ENCODE measurements around the gene KIF26B. TPM values are rescaled to one million over a fixed set of nuclear protein-coding genes. Genes with fewer than 3 reads are reported as not detected.

Gene KIF26B
- polyA plus RNA-seq, 1 donor (not counting 4 experiments of a cell fraction or from before 2014, with no cell fraction given): 0.58 TPM

- H3K4me3 ChIP-seq (ENCODE audit: control insufficient read depth in 2 of 3, extremely low read depth in 1 of 3, insufficient read depth in 2 of 3, low read depth in 1 of 3, low read length in 3 of 3): no peak overlapping the region
- no peaks in the 10 kb centered on the region for H3K79me2 ChIP-seq (ENCODE audit: control insufficient read depth, insufficient read depth, low read length)
- no peaks in the 10 kb centered on the region for H3K36me3 ChIP-seq (ENCODE audit: control insufficient read depth in 2 of 2, extremely low read depth in 1 of 2, insufficient read depth in 2 of 2, low read length in 2 of 2)
- H3K9me3 ChIP-seq (ENCODE audit: control insufficient read depth, low read depth, low read length): no peaks in the 10 kb centered on the region
- no peak overlapping the region for H3K4me2 ChIP-seq (ENCODE audit: control insufficient read depth, extremely low read depth, insufficient read depth, low read depth, low read length)
- no peak overlapping the region for H3K27ac ChIP-seq (ENCODE audit: control insufficient read depth, insufficient read depth, low read length)
- no peaks in the 10 kb centered on the region for H3K9me1 ChIP-seq (ENCODE audit: control insufficient read depth, extremely low read depth, insufficient read depth, low read length)
- no peaks in the 10 kb centered on the region for H4K20me1 ChIP-seq (ENCODE audit: control insufficient read depth, extremely low read depth, insufficient read depth, low read length)
- no peak overlapping the region for H2AFZ ChIP-seq (ENCODE audit: control insufficient read depth, low read length)
- H3K4me1 ChIP-seq (ENCODE audit: control insufficient read depth, extremely low read depth, insufficient read depth, low read length): no peaks in the 10 kb centered on the region
- FAIRE-seq: no peak
- H3K9ac ChIP-seq (ENCODE audit: control insufficient read depth, extremely low read depth, insufficient read depth, low read length): no peak overlapping the region
- dilution Hi-C loops (cut with MboI; ENCODE audit: extremely low pct_ligation_motif_present, low sequenced_read_pairs): no loop called here
- DNase-seq (ENCODE audit: low read depth, low spot score): no peak
- H3K27me3 ChIP-seq (ENCODE audit: control insufficient read depth, extremely low read depth, insufficient read depth, low read length): no peaks in the 10 kb centered on the region
- TF ChIP-seq CTCF (optimal IDR thresholded peaks at IDR 0.05 in 1 of 3, IDR thresholded peaks at IDR 0.05 in 1 of 3, conservative IDR thresholded peaks at IDR 0.05 in 1 of 3; ENCODE audit: extremely low read depth in 1 of 3, insufficient read depth in 2 of 3, low read length in 3 of 3) (no peak), EZH2 (IDR thresholded peaks at IDR 0.05; ENCODE audit: low read length) (no peak)
Observed at GRCh38 chr1:245279346-245279745, 124.6 kb downstream of the KIF26B start.

DNA sequence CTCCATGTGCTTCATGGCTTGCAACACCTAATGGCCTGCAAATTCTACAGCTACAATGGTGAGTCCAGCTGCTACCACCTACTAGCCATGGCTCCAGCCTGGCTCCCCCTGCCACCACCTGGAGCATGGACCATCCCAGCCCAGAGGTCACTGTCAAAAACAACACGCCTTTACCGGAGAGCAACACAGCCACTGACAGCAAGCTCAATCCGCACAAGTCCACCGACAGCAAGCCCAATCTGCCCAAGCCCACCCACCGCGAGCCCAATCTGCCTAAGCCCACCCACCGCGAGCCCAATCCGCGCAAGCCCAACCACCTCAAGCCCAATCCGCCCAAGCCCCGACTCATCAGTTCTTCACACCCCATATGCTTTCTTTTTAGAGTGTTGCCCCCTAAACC, 128.2 kb downstream of the KIF26B start:
- H3K4me3 ChIP-seq (ENCODE audit: control insufficient read depth in 2 of 3, extremely low read depth in 1 of 3, insufficient read depth in 2 of 3, low read depth in 1 of 3, low read length in 3 of 3): no peak overlapping the region
- no peak overlapping the region for H3K9ac ChIP-seq (ENCODE audit: control insufficient read depth, extremely low read depth, insufficient read depth, low read length)
- H2AFZ ChIP-seq (ENCODE audit: control insufficient read depth, low read length): no peak overlapping the region
- H3K4me2 ChIP-seq (ENCODE audit: control insufficient read depth, extremely low read depth, insufficient read depth, low read depth, low read length): no peak overlapping the region
- no peaks in the 10 kb centered on the region for H3K36me3 ChIP-seq (ENCODE audit: control insufficient read depth in 2 of 2, extremely low read depth in 1 of 2, insufficient read depth in 2 of 2, low read length in 2 of 2)
- H3K27me3 ChIP-seq (ENCODE audit: control insufficient read depth, extremely low read depth, insufficient read depth, low read length): no peaks in the 10 kb centered on the region
- no peaks in the 10 kb centered on the region for H4K20me1 ChIP-seq (ENCODE audit: control insufficient read depth, extremely low read depth, insufficient read depth, low read length)
- no peaks in the 10 kb centered on the region for H3K9me1 ChIP-seq (ENCODE audit: control insufficient read depth, extremely low read depth, insufficient read depth, low read length)
- no peak for TF ChIP-seq CTCF (optimal IDR thresholded peaks at IDR 0.05 in 1 of 3, IDR thresholded peaks at IDR 0.05 in 1 of 3, conservative IDR thresholded peaks at IDR 0.05 in 1 of 3; ENCODE audit: extremely low read depth in 1 of 3, insufficient read depth in 2 of 3, low read length in 3 of 3)
- TF ChIP-seq EZH2 (IDR thresholded peaks at IDR 0.05; ENCODE audit: low read length): no peak
- H3K27ac ChIP-seq (ENCODE audit: control insufficient read depth, insufficient read depth, low read length): no peak overlapping the region
- no peaks in the 10 kb centered on the region for H3K9me3 ChIP-seq (ENCODE audit: control insufficient read depth, low read depth, low read length)
- H3K4me1 ChIP-seq (ENCODE audit: control insufficient read depth, extremely low read depth, insufficient read depth, low read length): no peaks in the 10 kb centered on the region
- dilution Hi-C loops (cut with MboI; ENCODE audit: extremely low pct_ligation_motif_present, low sequenced_read_pairs): no loop called here
- DNase-seq (ENCODE audit: low read depth, low spot score): no peak
- no peak for FAIRE-seq
- H3K79me2 ChIP-seq (ENCODE audit: control insufficient read depth, insufficient read depth, low read length): no peaks in the 10 kb centered on the region
